ENCODE measurements around the gene MYBL2.
A peak's percentile ranks its signal among the peaks of the same experiment; 100 is the strongest.
"Not testable (repeated sequence)": the region's sequence is repeated elsewhere in the genome, so short reads cannot be mapped to it uniquely, and the experiment has no call there.

The MYBL2 gene

DNA sequence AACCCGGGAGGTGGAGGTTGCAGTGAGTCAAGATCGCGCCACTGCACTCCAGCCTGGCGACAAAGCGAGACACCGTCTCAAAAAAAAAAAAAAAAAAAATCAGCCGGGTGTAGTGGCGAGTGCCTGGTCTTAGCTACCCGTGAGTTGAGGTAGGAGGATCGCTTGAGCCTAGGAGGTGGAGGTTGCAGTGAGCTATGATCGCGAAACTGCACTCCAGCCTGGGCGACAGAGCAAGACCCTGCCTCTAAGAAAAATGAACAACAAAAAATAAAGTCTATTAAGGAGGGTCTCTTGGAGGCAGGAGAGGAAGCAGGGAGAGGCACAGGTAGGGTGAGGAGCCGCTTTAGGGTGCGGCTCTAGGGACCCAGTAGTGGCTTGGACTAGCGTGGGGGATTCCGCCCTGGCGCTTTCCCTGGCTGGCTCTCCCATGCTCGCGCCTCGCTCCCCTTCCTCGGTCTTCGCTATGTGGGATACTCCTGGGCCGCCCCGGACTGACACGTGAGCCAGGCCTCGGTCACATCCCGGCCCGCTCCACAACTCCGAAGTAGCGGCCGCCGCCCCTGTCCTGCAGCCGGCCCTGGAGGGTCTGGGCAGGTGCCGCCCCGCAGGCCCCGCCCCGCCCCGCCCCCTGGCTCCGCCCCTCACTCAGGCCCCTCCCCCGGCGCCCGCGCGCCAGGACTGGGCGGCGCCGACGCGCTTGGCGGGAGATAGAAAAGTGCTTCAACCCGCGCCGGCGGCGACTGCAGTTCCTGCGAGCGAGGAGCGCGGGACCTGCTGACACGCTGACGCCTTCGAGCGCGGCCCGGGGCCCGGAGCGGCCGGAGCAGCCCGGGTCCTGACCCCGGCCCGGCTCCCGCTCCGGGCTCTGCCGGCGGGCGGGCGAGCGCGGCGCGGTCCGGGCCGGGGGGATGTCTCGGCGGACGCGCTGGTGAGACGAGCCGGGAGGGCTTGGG, at the start of gene MYBL2:
Gene MYBL2, plus strand, starts transcription at position 739 of the 953 bp plus-strand sequence. Its CDS starts 170 bp downstream, at position 909.
- H3K27ac ChIP-seq: no peak within 1 kb of the TSS
- H3K4me3 ChIP-seq: peak within 1 kb of the TSS; percentile 62
- no peak for DNase-seq (ENCODE audit: low spot score)

DNA sequence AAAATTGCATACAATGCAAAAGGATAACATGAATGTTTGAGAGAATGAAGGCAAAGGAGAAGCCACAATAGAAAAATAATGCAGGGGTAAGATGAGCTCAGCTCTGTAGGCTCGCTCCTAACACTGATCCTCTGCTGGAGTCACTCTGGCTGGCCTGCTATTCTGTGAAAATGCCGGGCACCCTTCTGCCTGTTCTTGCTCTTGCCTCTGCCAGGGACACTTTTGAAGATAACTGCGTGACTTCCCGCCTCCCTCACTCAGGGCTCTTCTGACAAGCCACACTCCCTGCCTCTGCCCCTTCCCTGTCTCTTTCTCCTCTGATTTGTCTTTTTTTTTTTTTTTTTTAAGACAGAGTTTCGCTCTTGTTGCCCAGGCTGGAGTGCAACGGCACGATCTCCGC, 35.3 kb upstream of the MYBL2 start:
- Histone ChIP-seq H3K4me3 (no peak overlapping the region), H3K27ac (no peak overlapping the region)
- no peak for TF ChIP-seq CTCF (IDR thresholded peaks at IDR 0.05)
- DNase-seq (ENCODE audit: low spot score): no peak

More for the DNA sequence above, at the start of gene MYBL2:
- no peak for TF ChIP-seq CTCF (IDR thresholded peaks at IDR 0.05)

DNA sequence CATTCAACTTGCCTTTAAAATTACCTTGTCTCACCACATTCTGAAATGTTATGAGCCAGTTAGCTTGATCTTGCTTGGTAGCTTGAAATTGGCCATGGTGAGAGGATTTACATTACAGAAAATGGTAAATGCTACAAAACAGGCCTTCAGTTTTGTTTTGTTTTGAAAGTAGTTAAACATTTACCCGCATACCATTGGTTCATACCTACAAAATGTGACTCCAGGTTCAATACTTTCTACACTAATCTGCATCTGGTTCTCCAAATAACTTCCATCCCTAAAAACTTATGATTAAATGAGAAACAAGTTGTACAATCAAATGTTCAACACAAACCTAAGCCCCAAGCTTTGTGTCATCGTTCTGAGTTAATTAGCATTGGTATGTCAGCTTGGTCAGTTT, 30.5 kb upstream of the MYBL2 start:
- TF ChIP-seq CTCF (IDR thresholded peaks at IDR 0.05): no peak
- Histone ChIP-seq H3K27ac (no peak overlapping the region), H3K4me3 (no peak overlapping the region)
- DNase-seq (ENCODE audit: low spot score): no peak

DNA sequence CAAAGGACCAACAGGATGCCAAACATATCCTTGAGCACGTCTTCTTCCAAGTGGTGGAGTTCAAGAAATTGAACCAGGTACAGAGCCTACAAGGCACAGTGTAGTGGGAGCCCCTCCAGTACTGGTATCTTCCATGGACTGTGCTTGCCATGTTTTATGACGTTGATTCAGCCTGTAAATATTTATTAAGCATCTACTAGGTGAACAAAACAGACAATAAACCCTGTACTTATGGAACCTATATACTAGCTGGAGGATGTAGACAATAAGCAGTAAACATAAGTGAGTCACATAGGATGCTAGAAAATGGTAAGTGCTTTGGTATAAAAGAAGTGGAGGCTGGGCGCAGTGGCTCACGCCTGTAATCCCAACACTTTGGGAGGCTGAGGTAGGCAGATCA, 24.4 kb upstream of the MYBL2 start:
- no peak for DNase-seq (ENCODE audit: low spot score)
- H3K4me3 ChIP-seq: no peak overlapping the region
- TF ChIP-seq CTCF (IDR thresholded peaks at IDR 0.05): no peak
- no peak overlapping the region for H3K27ac ChIP-seq

DNA sequence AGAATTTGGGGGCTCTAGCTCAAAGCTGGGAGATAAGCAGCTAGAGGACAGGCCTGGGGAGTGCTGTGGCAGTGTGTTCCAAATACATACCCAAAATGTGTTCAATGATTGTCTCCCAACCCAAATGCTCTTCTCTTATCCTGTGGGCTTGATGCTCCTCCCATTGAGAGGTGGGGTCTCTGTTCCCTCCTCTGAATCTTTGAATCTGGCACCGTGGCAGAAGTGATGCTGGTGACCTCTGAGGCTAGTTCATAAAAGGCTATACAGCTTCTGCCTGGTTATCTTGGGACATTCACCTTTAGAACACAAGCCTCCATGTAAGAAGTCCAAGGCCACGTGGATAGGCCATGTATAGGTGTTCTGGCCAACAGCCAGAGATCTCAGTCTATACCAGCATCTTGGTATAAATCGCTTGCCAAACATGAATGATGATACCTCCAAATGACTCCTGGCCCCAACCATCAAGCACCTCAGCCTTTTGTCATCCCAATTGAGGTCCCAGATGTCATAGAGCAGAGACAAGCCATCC, 15.9 kb upstream of the MYBL2 start:
- no peak for TF ChIP-seq CTCF (IDR thresholded peaks at IDR 0.05)
- DNase-seq (ENCODE audit: low spot score): no peak
- no peak overlapping the region for H3K27ac ChIP-seq
- no peak overlapping the region for H3K4me3 ChIP-seq

- DNase-seq (ENCODE audit: low spot score): not testable (repeated sequence)
Observed at GRCh38 chr20:43651650-43652184, 15.2 kb upstream of the MYBL2 start.

GRCh38 chr20:43653966-43654365, 12.9 kb upstream of the MYBL2 start:
- DNase-seq (ENCODE audit: low spot score): no peak
- Histone ChIP-seq H3K4me3 (no peak overlapping the region), H3K27ac (no peak overlapping the region)
- no peak for TF ChIP-seq CTCF (IDR thresholded peaks at IDR 0.05)

More at GRCh38 chr20:43651650-43652184, 15.2 kb upstream of the MYBL2 start:
- not testable (repeated sequence) for H3K27ac ChIP-seq, H3K4me3 ChIP-seq

GRCh38 chr20:43655176-43655575, 11.7 kb upstream of the MYBL2 start:
- H3K4me3 ChIP-seq; H3K27ac ChIP-seq; DNase-seq (ENCODE audit: low spot score): not testable (repeated sequence)
